ENCODE measurements around the gene ATOSB.

The ATOSB gene

DNA sequence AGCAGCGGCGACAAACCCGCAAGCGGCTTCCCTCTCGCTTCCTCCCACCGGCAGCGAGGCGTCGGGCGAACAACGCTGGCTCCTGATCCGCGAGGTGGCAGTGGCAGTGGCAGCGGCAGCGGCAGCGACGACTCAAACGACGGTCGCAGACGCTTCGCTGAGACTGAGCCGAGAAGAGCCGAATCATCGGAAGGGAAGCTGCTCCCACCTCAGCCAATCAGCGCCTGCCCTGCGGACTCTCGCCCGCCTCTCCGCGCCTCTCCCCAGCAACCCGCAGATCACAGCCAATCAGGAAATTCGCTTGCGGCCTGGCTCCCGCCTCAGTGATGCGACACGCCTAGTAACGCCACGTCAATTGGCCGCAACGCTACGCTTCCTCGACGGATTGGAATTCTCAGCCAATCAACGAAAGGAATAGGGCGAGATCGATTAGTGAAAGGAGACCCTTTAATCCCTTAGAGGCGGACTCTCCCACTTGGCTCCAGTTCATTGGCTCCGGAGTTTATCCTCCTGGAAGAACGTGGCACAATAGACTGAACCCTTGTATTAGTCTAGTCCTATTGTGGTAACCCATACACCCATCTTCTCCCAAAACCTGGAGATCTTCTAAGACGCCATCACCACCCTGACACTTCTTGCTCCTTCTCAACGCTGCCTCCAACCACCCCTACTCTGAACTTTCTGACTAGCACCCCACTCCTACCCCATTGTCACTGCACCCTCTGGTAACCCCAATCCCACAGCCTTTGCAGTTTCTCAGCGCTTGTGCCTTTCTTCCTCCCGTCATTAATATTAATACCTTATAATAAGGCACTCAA, 43.0 kb downstream of the ATOSB start, which contains the start of gene VCP:
TSS of gene VCP (minus strand) at position 165 of the 818 bp plus-strand sequence. CDS start 272 bp downstream, outside the sequence.
- no peak for TF ChIP-seq TEAD4 (IDR thresholded peaks at IDR 0.05)
- TF ChIP-seq TAF1 (IDR thresholded peaks at IDR 0.05; ENCODE audit: low read depth) = peak; percentile 67; the same call in 1 of the 2 replicates
- TF ChIP-seq, protein P1, sequence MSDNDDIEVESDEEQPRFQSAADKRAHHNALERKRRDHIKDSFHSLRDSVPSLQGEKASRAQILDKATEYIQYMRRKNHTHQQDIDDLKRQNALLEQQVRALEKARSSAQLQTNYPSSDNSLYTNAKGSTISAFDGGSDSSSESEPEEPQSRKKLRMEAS (IDR thresholded peaks at IDR 0.05) = peak; percentile 69; the same call in 1 of the 2 replicates
- TF ChIP-seq RAD21 (IDR thresholded peaks at IDR 0.05; ENCODE audit: low read depth) = no peak
- peak; percentile 88 for TF ChIP-seq CREB1 (IDR thresholded peaks at IDR 0.05; ENCODE audit: low read depth)
- TF ChIP-seq EP300 (IDR thresholded peaks at IDR 0.05; ENCODE audit: borderline replicate concordance) = no peak
- TF ChIP-seq, protein P2, sequence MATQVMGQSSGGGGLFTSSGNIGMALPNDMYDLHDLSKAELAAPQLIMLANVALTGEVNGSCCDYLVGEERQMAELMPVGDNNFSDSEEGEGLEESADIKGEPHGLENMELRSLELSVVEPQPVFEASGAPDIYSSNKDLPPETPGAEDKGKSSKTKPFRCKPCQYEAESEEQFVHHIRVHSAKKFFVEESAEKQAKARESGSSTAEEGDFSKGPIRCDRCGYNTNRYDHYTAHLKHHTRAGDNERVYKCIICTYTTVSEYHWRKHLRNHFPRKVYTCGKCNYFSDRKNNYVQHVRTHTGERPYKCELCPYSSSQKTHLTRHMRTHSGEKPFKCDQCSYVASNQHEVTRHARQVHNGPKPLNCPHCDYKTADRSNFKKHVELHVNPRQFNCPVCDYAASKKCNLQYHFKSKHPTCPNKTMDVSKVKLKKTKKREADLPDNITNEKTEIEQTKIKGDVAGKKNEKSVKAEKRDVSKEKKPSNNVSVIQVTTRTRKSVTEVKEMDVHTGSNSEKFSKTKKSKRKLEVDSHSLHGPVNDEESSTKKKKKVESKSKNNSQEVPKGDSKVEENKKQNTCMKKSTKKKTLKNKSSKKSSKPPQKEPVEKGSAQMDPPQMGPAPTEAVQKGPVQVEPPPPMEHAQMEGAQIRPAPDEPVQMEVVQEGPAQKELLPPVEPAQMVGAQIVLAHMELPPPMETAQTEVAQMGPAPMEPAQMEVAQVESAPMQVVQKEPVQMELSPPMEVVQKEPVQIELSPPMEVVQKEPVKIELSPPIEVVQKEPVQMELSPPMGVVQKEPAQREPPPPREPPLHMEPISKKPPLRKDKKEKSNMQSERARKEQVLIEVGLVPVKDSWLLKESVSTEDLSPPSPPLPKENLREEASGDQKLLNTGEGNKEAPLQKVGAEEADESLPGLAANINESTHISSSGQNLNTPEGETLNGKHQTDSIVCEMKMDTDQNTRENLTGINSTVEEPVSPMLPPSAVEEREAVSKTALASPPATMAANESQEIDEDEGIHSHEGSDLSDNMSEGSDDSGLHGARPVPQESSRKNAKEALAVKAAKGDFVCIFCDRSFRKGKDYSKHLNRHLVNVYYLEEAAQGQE (IDR thresholded peaks at IDR 0.05; ENCODE audit: low read depth) = no peak
- TF ChIP-seq ZBTB7A (IDR thresholded peaks at IDR 0.05; ENCODE audit: low read depth) = no peak

DNA sequence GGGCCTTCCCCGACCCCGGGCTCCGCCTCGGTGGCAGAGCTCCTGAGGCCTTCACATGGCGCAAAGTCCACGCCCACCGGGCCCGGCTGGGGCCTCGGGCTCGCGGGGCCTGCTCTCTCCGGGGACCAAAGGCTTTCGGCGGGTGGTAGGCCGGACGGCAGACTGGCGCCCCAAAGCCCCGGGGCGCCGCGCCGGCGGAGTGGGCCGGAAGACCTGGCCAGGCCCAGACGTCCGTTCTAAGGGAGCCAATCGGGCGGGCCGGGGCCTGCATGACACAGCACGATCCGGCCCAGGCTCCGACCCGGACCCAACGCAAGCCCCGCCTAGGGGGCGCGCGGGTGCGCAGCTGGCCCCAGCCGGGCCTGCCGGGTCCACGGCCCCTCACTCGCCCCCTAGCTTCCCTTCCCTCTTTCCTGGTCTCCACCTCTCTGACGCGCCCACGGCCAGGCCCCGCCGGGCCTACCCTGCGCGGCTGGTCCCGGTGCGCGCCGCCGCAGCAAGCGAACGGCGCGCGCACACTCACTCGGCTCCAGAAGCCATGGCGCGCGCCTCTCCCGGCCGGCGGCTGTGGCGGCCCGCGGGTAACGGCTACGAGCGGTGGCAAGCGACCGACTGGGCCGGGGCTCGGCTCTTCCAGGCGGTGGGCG, 43.7 kb downstream of the ATOSB start:
- TF ChIP-seq, protein P3, sequence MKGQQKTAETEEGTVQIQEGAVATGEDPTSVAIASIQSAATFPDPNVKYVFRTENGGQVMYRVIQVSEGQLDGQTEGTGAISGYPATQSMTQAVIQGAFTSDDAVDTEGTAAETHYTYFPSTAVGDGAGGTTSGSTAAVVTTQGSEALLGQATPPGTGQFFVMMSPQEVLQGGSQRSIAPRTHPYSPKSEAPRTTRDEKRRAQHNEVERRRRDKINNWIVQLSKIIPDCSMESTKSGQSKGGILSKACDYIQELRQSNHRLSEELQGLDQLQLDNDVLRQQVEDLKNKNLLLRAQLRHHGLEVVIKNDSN (IDR thresholded peaks at IDR 0.05) = no peak
- peak; percentile 20; the same call in 1 of the 2 replicates for TF ChIP-seq TAF1 (IDR thresholded peaks at IDR 0.05; ENCODE audit: low read depth)

DNA sequence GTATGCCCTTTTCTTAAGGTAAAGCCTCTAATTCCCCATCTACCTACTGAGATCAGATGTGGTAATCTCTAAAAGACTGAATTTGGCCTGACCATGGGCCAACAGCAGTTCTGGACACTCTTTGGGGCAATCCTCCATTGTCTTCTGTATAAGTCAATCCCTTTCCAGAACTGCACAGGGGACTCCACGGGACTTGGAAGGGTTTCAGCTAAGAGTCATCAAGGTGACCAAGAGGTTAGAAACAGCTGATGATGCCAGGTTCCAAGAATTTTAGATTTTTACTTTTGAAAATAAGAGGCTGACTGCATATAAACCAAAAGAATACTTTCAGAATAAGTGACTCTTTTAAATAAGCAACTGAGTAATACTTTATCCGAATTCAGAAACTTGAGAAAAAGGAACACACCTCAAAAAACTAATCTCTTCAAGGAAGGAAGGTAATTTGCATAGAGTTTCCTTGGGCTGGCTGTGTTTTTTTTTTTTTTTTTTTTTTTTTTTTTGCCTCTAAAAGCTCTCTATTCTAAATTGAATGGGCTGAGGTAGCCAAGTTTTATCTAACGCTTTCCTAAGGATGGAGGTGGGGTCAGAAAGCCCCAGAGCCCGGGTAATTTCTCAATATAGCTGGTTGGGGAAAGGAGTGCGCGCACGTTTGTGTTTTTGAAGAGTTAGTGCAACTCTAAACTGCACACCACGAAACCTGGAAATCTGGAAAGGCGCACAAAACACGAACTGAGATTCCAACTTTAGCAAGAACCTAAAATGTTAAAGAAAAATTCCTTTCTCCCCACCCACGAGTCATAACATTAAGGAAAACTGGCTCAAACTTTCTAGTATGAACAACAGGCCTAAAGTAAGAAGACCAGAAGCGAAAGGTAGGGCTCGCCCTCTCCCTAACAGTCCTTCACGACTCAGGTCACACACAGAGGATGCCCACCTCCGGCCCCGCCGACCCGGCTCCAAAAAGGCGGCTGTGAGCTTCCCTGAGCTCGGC, 44.5 kb downstream of the ATOSB start:
- TF ChIP-seq CREB1 (IDR thresholded peaks at IDR 0.05; ENCODE audit: low read depth) = no peak
- no peak for TF ChIP-seq EP300 (IDR thresholded peaks at IDR 0.05; ENCODE audit: borderline replicate concordance)
- TF ChIP-seq YY1 (IDR thresholded peaks at IDR 0.05; ENCODE audit: low read depth) = no peak
- no peak for TF ChIP-seq CEBPB (IDR thresholded peaks at IDR 0.05)
- TF ChIP-seq EGR1 (IDR thresholded peaks at IDR 0.05) = no peak
- TF ChIP-seq, protein P1 (IDR thresholded peaks at IDR 0.05) = no peak
- TF ChIP-seq, protein P2 (IDR thresholded peaks at IDR 0.05; ENCODE audit: low read depth) = no peak
- TF ChIP-seq ZBTB7A (IDR thresholded peaks at IDR 0.05; ENCODE audit: low read depth) = no peak
- TF ChIP-seq NFIC (IDR thresholded peaks at IDR 0.05) = no peak
- no peak for TF ChIP-seq FOXM1 (IDR thresholded peaks at IDR 0.05; ENCODE audit: borderline replicate concordance, low read depth)
- TF ChIP-seq, protein P3 (IDR thresholded peaks at IDR 0.05) = no peak
- no peak for TF ChIP-seq TAF1 (IDR thresholded peaks at IDR 0.05; ENCODE audit: low read depth)
- TF ChIP-seq TCF12 (IDR thresholded peaks at IDR 0.05; ENCODE audit: low read depth) = no peak
- no peak for TF ChIP-seq RAD21 (IDR thresholded peaks at IDR 0.05; ENCODE audit: low read depth)

DNA sequence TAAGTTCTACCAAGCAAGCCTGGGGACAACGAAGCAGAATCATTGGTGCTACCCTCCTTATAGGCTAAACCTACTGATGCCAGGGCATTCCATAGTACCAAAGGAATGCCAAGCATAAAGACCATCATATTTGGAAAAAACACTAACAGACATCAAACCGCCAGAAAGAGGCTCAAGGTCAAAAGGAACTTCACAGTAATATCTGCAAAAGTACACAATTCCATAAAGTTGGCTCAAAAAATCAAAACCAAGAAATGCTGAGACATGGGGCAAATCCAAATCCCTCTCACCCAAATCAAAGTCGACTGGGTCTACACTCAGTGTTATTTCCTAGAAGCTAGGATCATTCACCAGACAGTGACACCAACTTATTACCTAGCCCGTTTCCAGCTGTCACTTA, 46.6 kb downstream of the ATOSB start:
- no peak for TF ChIP-seq CEBPB (IDR thresholded peaks at IDR 0.05)
- no peak for TF ChIP-seq CREB1 (IDR thresholded peaks at IDR 0.05; ENCODE audit: low read depth)
- TF ChIP-seq ZBTB7A (IDR thresholded peaks at IDR 0.05; ENCODE audit: low read depth) = no peak
- TF ChIP-seq EP300 (IDR thresholded peaks at IDR 0.05; ENCODE audit: borderline replicate concordance) = no peak
- TF ChIP-seq, protein P1 (IDR thresholded peaks at IDR 0.05) = no peak
- no peak for TF ChIP-seq RAD21 (IDR thresholded peaks at IDR 0.05; ENCODE audit: low read depth)
- TF ChIP-seq TCF12 (IDR thresholded peaks at IDR 0.05; ENCODE audit: low read depth) = no peak
- TF ChIP-seq EGR1 (IDR thresholded peaks at IDR 0.05) = no peak

All from Ishikawa (cell line).